H1 (cell line): ENCODE results near the gene SCRG1.

Experiments used
- CBX8 ChIP-seq: fragments of 300-800, 300-1000 bp; sonication (generic); IDR thresholded peaks from 2 replicates; pipeline ENCODE4 v1.7.1; 2016; ENCODE audit warnings: low read depth, low read length, borderline replicate concordance
- CREB1 ChIP-seq: IDR thresholded peaks from 2 replicates; pipeline ENCODE4 v1.6.1; 2012; ENCODE audit warnings: inconsistent platforms
- PHF8 ChIP-seq: fragments of 200-600 bp; sonication (generic); conservative IDR thresholded peaks from 2 replicates; pipeline ENCODE4 v1.7.1; 2012; ENCODE audit warnings: low read depth, mild to moderate bottlenecking, inconsistent platforms, low read length, moderate library complexity
- POLR2AphosphoS5 ChIP-seq: IDR thresholded peaks from 2 replicates; pipeline ENCODE4 v1.6.1; 2011; ENCODE audit warnings: low read depth, low read length
- SRF ChIP-seq: IDR thresholded peaks from 2 replicates; pipeline ENCODE4 v1.6.1; 2011; ENCODE audit warnings: mild to moderate bottlenecking, low read depth, low read length, moderate library complexity
- TF ChIP-seq, protein P1 (sequence below): IDR thresholded peaks from 2 replicates; pipeline ENCODE4 v1.6.1; 2012; ENCODE audit warnings: inconsistent platforms

DNA sequence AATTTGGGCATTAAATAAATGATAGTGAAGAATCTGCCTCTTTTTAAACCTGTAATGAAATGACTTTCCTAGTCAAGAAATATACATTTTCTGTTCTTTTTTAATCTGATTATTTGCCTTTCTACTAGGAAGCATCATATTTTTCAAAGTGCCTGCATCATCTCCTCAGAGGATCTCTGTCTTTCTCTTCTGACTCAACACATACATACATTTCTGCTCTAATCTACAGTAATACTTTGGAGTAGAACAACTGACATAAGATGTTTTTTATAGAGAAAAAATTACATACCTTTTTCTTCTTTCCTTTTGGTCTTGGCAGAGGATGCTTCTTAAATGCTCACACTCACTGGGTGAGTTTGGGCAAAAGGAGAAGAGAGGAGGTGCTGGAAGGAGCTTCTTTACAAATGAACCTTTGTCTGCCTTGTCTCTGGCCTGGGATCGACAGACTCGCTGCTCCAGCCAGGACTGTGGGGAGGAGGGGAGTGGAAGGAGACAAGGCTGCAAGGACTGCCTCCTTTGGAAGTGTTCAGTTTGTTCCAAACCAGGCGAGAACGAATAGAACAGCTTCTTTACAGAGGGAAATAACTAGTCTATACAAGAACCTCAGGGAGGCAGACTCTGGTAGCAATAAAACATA is at the start of gene SCRG1:
- TF ChIP-seq CBX8 (no peak), PHF8 (no peak), POLR2AphosphoS5 (no peak), SRF (no peak), CREB1 (no peak)
- TF ChIP-seq, protein P1, sequence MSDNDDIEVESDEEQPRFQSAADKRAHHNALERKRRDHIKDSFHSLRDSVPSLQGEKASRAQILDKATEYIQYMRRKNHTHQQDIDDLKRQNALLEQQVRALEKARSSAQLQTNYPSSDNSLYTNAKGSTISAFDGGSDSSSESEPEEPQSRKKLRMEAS = no peak
